GM18867 (cell line): ENCODE measurements around the gene SMOC2.

Experiments
- ATAC-seq: cut with Tn5 transposase; IDR thresholded peaks from one replicate; pipeline ENCODE4 v1.9.1; 2021; ENCODE audit warnings: mild to moderate bottlenecking, moderate library complexity; ENCODE audit not compliant: unreplicated experiment

SMOC2 gene

DNA sequence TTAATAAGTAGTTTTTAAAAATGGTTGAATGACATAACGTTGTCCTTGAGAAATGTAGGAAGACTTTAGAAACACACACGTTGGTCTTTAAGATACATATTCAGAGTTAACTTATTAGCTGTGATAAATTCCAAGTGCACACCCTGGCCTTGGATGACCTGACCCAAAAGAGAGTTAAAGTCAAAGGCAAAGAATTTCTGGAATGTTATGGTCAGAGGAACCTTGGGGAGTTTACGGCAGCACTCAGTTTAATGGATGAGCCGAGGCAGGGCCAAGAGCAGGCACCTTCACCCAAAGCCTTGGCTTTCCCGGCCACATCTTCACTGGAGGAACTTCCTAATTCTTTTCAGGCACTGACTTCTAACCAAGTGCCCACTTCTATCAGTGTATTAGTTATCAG, 200.5 kb downstream of the SMOC2 start:
- no peak for ATAC-seq

DNA sequence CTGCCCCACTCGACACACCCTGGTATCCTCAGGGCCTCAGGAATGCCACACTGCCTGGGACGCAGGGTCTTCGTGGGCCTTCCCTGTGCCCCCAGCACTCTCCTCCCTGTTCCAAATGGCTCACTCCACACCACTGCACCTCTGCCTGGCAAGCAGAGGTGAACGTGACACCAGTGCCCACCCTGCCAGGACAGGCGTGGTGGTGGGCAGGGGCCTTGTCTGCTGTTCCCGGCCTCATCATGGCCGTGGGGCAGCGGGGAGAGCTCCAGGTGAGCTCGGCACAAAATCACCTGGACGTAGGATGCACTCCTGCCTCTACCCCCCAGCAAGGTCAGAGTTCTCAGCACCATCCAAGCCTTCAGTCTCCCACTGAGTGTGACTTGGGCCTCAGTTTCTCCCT, 202.4 kb downstream of the SMOC2 start:
- ATAC-seq = no peak

DNA sequence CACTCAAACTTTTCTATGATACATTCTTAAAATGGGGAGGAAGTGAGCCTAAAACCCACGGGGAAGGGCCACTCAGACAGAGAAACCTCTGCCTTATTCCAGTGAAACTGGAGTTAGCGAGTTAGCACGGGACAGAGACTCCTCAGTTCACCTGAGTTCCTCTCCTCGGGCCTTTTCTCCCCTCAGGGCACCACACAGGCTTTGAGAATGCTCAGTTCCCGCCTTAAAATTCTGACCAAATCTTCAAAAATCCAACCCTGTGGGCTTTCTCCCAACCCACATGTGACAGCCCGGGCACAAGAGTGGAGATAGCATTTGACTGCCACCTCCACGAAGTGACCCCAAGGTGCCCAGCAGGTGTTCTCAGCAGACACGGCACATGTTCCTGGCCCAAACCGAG, 204.3 kb downstream of the SMOC2 start:
- no peak for ATAC-seq

DNA sequence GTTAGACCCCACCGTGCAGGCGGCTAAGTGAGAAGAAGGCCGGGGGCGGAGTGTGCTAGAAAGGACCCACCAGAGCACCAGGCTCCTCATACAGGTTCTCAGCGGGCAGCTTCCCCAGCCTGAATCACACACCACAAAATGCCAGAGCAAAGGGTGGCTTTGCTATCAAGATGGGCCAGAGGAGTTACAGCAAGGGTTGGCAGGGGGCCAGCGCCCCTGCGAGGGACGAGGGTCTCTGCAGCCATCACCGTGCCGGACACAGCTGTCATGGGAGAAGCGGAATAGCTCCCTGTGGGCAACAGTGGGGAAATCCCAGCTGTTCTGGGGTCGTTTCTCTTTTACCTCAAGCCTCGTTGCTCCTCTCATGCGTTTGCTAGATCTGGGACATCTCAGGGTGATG, 206.3 kb downstream of the SMOC2 start:
- ATAC-seq = no peak

DNA sequence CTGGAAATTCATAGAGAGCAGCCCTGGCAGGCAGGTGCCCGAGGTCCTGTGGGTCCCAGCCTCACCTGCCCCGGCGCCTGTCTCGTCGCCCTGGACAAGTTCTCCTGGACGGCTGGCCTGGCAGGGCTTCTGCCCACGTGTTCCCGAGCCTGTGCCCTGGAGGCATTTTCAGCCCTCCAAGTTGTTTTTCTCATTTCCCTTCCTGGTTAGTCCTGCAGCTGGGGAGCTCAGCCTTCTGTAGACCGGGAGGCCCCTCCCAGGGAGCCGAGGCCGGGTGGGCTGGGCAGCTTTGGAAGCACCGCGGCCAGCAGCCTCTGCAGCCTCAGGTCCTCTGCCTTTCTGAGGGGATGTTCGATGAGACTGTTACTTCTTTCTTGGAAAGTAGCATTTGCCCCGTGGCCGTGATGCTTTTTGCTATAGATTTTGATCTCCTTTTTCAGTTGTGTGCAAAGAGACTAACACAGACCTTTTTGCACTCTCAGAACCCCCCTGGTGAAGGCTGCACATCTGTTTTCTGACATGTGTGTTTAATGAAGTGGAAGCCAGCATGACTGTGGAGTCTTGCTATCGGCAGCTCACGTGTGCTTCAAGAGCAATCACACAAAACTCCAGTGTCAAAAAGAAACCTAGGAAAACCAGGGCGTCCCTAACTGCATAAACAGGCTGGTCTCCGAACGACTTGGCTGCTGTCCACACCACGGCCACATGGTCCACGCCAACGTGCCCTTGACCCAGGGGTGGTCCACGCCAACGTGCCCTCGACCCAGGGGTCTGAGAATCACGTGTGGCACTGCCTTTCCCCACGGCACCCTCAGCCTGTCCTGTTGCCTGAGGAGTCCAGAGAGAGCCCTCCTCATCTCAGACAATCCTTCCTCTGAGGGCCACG, 207.5 kb downstream of the SMOC2 start:
- ATAC-seq = no peak

DNA sequence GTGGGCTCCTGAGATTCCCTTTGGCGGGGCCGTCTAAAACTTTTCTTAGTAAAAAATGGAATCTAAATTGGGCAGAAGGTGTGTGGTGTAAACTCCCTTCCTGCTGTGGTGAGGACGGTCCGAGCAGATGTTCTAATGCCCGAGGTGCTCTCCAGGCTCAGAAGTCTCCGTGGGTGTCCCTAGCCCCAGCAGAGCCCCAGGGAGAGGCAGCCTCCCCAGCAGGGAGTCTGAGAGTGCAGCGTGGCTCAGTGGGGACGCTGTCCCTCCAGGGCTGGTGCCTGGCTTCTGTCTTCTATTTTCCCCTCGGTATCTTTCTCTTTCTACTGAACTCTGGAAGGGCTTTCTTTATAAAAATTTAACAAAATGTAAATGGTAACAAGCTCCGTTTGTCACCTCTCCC, 208.2 kb downstream of the SMOC2 start:
- no peak for ATAC-seq

DNA sequence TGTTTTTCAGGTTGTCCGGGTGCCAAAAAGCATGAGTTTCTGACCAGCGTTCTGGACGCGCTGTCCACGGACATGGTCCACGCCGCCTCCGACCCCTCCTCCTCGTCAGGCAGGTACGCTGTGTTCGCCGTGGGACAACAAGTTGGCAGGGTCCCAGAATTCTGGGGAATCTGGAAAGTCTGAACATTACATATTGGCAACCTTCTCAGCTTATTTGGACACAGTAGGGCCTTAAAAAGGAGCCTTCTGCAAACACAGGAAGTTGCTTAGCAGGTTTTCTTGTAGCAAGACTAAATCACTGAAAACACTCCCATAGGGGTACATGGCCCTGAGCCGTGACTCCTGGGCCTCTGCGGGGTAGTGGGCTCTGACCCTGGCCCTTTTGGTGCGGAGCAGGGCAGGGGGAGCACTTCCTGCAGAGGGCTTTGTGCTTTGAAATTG, 209.7 kb downstream of the SMOC2 start:
- ATAC-seq = no peak

DNA sequence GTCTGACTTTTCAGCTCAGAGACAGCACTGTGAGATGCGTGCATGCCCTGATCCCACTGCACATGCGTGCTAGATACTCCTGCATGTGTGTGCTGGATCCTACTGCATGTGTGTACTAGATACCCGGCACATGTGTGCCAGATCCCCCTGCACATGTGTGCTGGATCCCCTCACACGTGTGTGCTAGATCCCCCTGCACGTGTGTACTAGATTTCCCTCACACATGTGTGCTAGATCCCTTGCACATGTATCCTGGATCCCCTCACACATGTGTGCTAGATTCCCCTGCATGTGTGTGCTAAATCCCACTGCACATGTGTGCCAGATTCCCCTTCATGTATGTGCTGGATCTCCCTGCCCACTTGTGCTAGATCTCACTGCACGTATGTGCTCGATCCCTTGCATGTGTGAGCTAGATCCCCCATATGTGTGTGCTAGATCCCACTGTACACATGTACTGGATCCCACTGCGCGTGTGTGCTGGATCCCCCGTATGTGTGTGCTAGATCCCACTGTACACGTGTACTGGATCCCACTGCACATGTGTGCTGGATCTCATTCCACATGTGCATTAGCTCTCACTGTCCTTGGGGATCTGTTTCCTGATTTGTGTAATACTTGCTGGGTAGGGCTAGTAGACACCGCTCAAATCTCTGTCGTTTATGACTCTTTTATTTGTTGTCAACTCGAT, 214.6 kb downstream of the SMOC2 start:
- ATAC-seq = no peak

DNA sequence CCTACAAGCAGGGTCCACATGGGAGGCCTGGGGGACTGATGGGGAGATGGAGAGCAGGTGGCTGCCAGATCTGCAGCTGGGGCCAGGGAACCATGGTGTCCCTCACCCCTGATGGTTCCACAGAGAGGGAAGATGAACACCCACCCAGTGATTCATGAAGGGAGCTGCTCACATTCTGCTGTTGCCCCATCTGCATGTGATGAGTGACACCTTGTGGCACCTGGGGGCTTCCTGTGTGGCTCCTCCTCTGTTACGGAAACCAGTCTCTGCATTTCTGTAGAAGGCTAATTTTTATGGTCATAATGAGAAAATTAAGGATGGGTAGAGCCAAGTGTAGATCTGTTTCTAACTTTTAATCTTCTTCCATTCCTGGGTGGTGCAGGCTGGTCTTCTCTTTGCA, 217.1 kb downstream of the SMOC2 start:
- ATAC-seq = no peak

DNA sequence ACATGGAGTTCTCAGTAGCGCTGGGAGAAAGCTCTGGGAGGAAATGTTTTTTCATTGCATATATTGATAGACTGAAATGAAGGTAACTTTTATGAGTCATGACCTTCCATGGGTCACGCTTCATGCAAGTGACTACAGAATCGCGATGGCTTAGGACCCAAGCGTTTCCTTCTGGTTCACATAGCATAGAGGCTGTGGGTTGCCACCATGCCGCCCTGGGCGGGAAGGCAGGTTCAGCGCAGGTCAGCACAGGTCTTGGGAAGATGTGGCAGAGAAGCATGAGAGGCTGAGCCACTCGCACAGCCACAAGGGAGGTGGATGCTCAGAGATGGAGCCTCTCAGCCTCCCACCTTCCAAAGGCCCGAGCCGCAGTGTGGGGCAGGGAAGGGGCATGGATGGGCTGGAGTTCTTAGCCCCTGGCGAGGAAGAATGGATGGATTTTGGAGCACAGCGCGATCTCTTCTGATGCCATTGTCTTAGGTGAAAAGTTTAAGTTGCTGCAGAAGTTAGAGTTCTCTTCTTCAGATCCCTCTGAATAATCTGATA, 219.5 kb downstream of the SMOC2 start:
- no peak for ATAC-seq

DNA sequence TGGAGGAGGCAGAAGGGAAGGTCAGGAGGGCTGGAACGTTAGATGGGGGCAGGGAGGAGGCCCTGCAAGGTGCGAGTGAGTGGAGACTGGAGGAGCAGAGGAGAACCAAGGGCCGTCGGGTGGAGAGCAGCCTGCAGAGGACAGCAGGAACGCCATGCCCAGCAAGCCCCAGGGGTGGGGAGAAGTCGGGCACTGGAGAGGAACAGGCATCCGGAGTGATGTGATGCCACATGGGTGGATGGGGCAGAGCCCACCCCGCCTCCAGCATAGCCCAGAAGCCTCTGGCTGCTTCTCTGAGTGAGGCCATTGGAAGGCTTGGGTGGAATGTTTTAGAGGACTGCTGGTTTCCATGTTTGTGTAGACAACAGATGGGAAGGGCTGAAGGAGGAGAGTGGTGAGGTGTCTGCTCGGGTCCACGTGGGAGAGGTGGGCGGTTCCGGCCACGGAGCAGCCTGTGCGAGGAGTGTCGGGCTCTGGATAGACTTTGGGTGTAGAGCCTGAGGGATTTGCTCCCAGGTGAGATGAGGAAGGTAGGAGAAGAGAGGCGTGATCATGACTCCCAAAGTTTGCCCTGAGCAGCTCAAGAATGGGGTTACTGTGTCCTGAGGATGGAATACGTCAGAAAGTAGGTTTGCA, 221.4 kb downstream of the SMOC2 start:
- ATAC-seq = no peak

DNA sequence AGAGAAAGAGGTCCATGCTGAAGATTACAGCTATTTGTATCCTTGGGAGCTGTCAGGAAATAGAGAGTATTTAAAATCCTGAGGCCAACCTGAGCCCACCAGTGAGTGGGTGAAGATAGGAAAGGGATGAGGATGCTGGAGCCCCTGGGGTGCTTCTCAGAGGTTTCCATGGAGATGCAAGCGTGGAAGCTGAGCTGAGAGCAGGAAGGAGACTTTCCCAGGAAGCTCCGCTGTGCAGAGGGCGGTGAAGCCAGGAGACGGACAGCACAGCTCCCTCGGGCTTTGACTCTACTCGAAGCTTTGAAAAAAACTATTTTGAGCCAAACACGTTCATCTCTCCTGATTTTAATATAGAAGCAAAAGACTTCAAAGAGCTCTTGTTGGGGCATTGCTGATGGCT, 222.1 kb downstream of the SMOC2 start:
- ATAC-seq = no peak

DNA sequence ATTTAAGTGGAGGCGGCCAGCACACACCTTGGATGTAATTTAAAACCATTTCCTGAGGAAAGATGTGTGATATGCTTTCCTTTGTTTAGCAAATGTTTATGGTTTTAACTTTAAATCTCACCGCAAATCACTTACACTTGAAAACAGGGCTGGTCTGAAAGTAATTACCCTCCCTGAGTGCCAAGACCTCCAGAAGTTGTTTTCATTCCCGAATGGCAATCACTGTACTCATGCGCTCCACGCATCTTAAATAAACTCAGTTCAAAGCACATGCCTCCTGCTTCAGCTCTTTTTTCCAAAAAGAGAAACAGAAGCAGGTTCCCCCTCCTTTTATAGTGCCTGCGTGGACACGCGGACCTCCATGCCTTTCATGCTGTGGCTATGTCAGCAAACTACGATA, 224.0 kb downstream of the SMOC2 start:
- ATAC-seq = no peak

DNA sequence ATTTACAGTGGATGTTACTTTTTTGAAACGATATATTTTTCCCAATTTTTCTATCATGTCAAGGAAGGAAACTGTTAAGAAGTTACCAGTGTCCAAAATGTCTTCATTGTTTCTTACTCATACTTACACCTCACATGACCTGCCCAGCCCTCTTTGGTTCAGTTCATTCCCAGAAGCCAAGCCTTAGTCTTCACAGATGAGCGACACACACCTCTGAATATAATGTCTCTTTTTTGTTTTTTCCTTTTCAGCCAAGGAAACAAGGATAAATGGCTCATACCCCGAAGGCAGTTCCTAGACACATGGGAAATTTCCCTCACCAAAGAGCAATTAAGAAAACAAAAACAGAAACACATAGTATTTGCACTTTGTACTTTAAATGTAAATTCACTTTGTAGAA, 225.2 kb downstream of the SMOC2 start:
- no peak for ATAC-seq

DNA sequence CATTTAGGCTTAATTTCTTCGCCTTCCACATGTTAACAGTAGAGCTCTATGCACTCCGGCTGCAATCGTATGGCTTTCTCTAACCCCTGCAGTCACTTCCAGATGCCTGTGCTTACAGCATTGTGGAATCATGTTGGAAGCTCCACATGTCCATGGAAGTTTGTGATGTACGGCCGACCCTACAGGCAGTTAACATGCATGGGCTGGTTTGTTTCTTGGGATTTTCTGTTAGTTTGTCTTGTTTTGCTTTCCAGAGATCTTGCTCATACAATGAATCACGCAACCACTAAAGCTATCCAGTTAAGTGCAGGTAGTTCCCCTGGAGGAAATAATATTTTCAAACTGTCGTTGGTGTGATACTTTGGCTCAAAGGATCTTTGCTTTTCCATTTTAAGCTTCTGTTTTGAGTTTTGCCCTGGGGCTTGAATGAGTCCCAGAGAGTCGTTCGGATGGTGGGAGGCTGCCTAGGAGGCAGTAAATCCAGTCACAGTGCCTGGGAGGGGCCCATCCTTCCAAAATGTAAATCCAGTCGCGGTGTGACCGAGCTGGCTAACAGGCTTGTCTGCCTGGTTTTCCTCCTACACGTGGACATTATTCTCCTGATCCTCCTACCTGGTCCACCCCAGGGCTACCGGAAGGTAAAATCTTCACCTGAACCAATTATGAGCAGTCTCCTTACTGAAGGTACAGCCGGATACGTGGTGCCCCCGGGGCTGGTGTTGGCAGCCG, 225.9 kb downstream of the SMOC2 start:
- ATAC-seq = no peak

DNA sequence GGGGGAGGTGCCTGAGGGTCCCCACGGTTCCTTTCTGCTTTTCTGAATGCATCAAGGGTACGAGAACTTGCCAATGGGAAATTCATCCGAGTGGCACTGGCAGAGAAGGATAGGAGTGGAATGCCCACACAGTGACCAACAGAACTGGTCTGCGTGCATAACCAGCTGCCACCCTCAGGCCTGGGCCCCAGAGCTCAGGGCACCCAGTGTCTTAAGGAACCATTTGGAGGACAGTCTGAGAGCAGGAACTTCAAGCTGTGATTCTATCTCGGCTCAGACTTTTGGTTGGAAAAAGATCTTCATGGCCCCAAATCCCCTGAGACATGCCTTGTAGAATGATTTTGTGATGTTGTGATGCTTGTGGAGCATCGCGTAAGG, 226.4 kb downstream of the SMOC2 start:
- no peak for ATAC-seq

DNA sequence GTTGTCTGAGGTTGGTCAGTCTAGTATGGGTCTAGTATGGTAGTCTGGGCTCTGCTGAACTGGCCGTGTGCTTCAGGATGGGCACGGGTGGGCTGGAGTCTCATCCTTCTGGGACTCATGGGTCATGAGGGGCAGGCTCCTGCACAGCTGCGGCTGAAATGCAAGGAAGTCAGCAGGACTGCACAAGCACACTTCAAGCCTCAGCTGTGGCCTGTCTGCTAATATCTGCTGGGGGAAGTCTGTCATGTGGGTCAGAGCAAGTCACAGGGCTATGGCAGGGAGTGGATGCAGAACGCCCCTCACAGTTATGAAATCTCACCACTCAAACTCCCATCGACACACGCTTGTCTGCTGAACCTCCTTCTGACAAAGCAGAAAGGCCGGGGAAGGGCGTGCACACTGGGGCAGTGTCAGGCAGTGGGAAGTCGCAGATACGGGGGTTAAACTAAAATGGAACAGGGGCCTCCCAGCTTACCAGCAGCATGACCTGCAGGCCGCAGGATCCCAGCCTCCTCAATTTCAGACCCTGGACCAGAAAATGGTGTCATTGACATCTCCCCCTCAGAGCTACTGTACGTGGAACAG, 229.5 kb downstream of the SMOC2 start:
- no peak for ATAC-seq

DNA sequence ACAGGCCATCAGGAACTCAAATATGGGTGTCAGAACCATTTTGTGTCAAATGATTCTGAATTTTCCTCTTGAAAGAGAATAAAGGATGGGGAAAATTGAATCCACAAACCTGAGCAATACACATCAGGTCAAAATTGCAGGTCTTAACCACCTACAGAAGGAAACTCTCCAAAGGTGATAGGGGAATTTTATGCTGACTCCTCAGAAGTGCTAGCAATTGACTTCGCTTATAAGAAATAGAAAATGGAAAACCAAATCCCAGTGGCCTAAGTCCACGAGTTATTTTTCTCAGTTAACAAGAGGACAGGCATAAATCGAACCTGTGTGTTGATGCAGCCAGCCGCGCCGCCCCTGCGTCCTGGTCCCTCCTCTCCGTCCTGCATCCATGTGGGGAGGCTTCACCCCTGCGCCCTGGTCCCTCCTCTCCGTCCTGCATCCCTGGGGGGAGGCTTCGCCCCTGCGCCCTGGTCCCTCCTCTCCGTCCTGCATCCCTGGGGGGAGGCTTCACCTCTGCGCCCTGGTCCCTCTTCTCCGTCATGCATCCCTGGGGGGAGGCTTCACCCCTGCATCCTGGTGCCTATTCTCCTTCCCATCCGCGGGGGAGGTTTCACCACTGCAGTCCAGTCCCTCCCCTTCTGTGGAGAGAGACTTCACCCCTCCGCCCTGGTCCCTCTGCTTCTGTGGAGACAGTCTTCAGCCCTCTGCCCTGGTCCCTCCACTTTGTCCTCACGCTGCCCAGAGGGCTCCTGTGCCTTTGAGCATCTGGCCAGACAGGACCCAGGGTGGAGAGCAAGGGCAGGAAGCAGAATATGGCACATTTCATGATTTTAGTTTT, 230.3 kb downstream of the SMOC2 start:
- no peak for ATAC-seq

DNA sequence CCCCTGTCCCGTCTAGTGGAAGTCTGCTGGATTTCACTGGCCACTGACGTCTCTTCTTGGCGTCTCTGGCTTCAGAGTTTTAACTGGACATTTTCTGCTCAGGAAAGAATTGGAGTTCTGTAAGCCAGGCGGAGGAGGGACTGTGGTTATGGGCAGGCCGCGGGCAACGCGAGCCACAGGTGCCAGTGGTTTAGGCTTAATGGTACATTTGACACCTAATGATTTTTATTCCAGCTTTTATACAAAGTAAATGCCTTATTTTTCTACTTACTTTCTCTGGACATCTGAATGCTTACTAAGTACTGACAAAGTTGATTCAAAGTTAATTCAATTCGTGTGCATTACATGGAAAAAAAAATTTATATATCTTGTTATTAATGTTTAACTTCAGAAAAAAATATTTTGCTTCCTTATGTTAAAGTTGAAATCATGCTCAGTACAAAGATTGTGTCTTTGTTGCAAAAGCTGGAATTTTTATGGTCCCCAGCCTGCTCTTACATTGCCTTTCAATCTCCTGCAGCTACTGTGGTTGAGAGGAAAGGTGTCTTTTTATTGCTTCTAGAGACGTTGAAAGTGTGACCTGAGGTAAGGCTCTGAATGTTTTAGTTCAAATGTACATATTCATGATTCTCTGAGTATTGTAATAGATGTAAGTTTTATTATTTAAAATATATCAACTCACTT, 231.0 kb downstream of the SMOC2 start:
- ATAC-seq = no peak
